OCI-LY7 (cell line): Measurements from ENCODE around the gene BAG5.

Experiments
- EZH2phosphoT487 ChIP-seq: fragments of 200-600 bp; sonication (generic); IDR thresholded peaks from 2 replicates; pipeline ENCODE4 v1.6.1; 2018; ENCODE audit warnings: low read depth, borderline replicate concordance, mild to moderate bottlenecking, mixed run types, antibody characterized with exemption, low read length, moderate library complexity, mixed read lengths
- TF ChIP-seq, protein P1 (sequence below): fragments of 200-600 bp; sonication (generic); conservative IDR thresholded peaks from 2 replicates; pipeline ENCODE4 v1.5.1; 2014; ENCODE audit warnings: mild to moderate bottlenecking, antibody characterized with exemption, low read length, moderate library complexity, mixed read lengths

DNA sequence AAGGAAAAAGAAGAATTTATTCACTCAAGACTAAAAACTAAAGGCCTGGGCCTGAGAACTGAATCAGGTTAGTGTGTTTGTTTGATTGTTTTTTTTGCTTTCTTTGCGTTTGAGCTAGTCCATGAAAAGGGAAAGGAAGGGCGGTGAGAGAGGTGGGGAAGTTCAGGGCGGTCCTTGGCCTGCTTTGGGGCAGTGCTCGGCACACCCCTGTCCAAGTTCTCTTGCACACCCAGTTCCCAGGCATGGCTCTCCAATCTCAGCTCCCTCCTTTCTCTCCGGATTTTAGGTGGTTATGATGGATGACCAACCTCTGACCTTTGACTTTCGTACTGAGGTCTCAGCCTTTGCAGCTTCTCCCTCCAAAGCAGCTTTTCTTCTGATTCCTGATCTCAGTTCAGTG is 11.6 kb upstream of the BAG5 start:
- TF ChIP-seq, protein P1, sequence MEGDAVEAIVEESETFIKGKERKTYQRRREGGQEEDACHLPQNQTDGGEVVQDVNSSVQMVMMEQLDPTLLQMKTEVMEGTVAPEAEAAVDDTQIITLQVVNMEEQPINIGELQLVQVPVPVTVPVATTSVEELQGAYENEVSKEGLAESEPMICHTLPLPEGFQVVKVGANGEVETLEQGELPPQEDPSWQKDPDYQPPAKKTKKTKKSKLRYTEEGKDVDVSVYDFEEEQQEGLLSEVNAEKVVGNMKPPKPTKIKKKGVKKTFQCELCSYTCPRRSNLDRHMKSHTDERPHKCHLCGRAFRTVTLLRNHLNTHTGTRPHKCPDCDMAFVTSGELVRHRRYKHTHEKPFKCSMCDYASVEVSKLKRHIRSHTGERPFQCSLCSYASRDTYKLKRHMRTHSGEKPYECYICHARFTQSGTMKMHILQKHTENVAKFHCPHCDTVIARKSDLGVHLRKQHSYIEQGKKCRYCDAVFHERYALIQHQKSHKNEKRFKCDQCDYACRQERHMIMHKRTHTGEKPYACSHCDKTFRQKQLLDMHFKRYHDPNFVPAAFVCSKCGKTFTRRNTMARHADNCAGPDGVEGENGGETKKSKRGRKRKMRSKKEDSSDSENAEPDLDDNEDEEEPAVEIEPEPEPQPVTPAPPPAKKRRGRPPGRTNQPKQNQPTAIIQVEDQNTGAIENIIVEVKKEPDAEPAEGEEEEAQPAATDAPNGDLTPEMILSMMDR = no peak
- TF ChIP-seq EZH2phosphoT487 = no peak
